ENCODE measurements around the gene DEFB128.
"Not testable (repeated sequence)": the region's sequence is repeated elsewhere in the genome, so short reads cannot be mapped to it uniquely, and the experiment has no call there.

Gene DEFB128

DNA sequence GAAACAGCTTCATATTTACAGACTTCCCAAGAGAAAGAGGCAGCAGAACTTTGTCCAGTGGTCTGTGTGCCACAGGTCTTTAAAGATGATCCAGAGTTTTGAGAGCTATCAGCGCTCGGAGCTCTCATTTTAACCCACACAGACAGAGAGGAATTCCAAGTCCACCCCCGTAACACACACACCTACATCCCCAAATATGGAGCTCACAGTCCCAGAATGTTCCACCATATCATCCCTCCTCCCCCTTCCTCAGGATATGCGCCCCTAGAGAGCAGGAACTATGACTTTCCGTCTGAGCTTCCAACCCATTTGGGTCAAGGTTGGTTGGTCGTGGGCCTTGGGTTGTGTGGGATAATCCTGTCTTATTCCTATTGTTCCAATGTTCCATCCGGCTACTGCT, at the start of gene DEFB128:
Gene DEFB128, minus strand, starts transcription at position 101 of the 400 bp plus-strand sequence. Its CDS starts 88 bp downstream, at position 13.
- DNase-seq (ENCODE audit: low read depth) = no peak

DNA sequence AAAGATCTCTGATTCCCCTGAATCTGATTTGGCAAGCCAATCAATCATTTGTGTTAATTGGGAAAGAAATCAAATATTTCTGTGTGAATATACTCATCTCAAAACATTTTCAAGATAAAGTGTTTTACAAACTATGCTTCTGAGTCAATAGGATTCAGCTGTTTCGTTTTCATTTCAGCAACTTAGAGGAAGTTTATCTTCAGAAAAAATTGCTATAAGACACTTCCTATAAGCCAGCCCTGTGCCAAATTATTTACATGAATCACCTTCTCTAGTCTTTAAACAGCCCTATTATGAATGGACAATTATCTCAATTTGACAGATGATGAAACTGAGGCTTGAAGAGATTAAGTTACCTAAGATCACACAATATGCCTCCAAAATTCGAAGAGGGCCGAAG, 48.4 kb upstream of the DEFB128 start:
- no peak for DNase-seq (ENCODE audit: low read depth)

DNA sequence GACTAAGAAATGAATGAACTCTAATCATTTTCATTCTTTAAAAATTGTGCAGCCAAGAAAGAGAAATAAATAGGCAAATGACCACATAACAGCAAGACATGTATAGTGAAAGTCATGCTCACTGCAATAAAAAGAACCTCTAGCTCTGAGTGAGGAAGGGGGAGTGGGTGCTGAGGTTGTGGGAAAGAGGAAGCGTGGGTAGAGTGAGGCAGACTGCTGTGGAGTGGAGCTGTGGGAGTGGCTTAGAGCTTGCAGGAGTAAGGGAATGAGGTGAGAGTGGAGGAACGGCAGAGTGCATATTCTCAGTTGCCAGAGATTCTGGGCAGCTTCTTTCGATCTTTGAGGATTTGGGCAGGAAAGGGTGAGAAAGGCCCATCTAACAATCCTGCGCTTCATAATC, 48.0 kb upstream of the DEFB128 start:
- DNase-seq (ENCODE audit: low read depth) = no peak

DNA sequence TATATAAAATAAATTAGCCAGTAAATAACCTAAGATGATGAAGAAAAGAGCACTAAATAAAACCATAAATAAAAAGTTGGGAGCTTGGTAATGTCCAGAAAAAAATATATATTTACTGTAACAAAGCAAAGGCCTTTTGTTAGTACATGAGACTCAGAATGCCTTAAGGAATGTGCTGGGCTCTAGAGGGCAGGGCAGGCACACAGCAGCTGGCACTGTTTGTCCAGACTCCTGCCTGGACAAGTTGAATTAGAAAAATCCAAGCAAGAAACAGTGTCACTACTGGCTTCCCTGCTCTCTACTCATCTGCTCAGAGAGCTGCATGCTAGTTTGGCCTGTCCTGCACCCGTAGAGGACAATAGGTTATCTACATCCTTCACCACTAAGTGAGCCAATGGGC, 46.4 kb upstream of the DEFB128 start:
- DNase-seq (ENCODE audit: low read depth) = no peak

DNA sequence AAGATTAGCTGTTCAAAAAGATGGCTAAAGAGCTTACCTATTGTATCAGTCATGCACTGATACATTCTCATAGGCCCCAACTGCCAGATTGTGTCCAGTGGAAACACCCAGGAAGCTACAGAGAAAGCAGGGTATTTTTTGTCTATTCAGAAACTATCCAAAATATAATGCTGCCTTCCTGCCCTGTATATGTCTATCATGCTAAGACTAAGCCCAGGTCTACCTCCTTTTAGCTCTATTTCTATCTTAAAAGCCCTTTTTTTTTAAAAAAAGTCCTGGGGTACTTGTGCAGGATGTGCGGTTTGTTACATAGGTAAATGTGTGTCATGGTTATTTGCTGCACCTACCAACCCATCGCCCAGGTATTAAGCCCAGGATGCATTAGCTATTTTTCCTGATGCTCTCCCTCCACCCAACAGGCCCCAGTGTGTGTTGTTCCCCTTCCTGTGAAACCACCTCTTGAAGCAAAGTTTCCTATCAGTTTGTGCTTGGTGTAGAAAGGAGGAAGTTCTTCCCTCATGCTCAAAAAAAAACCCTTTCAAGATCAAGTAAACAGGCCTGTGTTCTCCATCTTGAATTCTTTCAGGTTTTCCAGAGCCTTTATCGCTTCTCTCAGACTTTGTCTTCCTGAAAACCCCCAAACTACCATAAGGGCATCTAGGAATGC, 38.1 kb upstream of the DEFB128 start:
- DNase-seq (ENCODE audit: low read depth) = no peak

DNA sequence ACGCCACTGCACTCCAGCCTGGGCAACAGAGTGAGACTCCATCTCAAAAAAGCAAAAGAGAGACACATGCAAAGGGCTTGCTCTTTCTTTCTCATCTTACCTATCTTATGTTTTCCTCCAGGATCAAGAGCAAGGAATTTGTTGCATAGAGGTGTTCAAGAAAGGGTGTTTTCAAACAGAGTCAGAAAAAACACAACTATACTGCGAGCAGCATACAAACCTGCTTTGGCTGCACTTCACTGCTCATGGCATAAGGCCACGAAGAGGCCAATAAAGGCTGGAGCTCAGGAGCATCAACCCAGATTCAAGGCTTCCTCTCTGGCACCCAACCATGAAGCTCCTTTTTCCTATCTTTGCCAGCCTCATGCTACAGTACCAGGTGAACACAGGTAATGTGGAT, 37.4 kb upstream of the DEFB128 start, which contains the start of gene DEFB129:
Gene DEFB129, plus strand, starts transcription at position 301 of the 400 bp plus-strand sequence. Its CDS starts 31 bp downstream, at position 332.
- no peak for DNase-seq (ENCODE audit: low read depth)

DNA sequence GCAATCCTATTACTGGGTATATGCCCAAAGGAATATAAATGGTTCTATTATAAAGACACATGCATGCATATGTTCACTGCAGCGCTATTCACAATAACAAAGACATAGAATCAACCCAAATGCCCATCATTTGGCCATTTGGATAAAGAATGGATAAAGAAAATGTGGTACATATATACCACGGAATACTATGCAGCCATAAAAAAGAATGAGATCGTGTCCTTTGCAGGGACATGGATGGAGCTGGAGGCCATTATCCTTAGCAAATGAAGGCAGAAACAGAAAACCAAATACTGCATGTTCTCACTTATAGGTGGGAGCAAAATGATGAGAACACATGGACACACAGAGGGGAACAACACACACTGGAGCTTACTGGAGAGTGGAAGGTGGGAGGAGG, 36.4 kb upstream of the DEFB128 start:
- not testable (repeated sequence) for DNase-seq (ENCODE audit: low read depth)

DNA sequence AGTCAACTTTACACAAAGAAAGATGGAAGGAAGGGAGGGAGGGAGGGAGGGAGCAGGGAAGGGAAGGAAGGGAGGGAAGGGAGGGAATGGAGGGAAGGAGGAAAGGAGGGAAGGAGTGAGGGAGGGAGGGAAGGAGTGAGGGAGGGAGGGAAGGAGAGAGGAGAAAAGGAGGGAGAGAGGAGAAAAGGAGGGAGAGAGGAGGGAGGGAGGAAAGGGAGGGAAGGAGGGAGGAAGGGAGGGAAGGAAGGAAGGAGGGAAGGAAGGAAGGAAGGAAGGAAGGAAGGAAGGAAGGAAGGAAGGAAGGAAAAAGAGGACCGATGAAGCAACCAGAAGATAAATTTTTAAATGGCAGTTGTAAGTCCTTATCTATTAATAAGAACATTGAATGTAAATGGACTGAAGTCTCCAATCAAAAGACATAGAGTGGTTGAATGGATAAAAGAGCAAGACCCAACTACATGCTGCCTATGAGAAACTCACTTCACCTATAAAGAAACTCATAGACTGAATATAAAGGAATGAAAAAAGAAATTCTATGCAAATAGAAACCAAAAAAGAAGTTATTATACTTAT, 31.8 kb upstream of the DEFB128 start:
- DNase-seq (ENCODE audit: low read depth) = no peak

DNA sequence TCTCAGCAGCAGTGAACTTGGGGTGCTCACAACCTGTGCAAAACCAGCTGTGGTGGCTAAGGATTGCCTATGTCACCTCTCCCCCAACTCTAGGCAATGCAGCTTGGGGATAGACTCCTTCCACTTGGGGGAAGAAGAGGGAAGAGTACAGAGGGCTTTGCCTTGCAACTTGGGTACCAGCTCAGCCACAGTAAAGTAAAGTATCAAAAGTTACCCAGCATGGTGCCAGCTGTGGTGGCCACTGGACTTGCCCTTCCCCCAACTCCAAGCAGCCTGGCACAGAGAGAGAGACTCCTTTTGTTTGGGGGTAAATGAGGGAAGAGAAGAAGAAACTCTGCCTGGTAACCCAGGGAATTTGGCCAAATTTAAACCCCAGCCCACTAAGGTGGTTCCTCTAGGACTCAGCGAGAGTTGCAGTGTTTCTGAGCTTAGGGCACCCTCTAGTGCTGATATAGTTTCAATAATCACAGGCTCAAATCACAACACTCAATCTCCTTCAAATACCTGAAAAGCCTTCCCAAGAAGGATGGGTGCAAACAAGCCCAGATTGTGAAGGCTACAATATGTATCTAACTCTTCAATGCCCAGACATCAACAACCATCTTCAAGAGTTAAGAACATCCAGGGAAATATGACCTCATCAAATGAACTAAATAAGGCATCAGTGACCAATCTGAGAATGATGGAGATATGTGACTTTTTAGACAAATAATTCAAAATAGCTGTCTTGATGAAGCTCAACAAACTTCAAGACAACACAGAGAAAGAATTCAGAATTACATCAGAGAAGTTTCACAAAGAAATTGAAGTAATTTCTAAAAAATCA, 30.0 kb upstream of the DEFB128 start:
- no peak for DNase-seq (ENCODE audit: low read depth)

DNA sequence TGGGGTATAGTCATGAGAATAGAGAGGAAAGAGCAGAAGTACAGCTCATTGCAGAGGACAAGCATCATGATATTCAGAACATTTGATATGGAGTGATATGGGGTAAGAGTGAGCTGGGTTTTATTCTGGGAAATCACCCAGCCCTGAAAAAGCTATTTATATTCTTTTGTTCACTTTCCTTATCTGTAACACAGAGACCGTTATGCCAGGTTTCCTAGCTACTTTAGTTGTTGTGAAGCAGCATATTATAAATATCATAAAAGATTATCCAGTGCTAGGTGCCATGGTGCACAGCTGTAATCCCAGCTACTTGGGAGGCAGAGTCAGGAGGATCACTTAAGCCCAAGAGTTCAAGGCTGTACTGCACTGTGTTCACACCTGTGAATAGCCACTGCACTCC, 27.8 kb upstream of the DEFB128 start:
- no peak for DNase-seq (ENCODE audit: low read depth)

DNA sequence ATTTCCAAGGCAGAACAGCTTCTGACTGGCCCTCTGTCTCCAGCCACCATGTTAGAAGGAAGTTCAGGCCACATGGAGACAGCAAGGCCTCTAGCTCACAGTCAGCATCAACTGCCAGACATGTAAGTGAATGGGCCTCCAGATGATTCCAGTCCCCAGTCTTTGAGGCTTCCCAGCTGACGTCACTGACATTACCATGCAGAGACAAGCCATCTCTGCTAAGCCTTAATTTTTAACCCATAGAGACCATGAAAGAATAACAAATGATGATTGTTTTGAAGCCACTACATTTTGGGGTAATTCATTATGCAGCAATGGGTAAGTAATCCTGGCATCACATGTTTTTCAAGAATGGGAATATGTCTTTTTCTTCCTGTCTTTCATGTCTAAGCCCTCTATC, 26.3 kb upstream of the DEFB128 start:
- no peak for DNase-seq (ENCODE audit: low read depth)

DNA sequence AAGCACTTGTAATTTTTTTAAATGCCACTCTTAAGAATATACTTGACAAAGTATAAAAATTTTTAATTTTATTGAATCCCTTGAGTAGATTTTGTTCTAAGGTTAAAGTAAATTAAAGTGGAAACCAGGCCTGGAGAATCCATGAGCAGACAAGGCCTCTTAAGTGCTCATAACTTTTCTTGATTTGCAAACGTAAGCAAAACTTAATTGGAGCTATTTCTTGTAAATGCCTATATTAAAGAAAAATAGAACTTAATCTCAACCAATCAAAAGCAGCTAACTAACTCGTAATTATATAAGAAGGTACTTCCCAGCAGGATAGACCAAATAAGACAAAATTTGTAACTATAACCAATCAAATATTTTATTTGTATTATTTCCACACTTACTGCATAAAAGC, 24.9 kb upstream of the DEFB128 start:
- DNase-seq (ENCODE audit: low read depth) = no peak

DNA sequence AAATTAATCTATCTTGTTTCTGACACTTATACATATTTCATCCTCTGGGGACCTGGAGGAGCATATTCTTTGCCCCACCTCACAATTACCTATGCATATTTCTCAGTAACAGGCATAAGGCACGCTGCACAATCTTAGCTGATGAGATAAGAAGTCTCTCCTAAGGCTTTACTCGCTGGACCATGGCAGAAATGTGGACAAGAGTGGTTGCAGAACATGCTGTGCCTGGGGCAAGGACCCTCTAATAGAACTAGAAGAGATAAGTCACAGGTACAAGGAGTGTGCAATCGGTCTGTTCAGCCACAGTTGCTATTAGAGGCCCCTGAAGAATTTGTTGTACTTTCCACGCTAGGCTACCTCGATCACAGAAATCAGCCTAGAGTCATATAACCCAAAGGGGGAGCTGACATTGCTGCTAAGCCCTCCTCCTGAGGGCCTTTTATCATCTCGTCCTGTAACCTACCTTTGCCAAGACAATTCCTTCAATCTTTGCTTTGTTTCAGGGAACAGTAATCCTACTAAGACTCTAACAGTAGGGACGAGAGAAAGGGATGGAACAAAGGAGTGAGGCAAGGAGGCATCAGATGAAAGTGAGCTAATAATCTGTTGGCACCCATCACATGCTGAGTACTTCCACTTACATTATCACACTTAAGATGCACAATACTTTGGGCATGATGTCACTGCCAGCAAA, 21.4 kb upstream of the DEFB128 start:
- no peak for DNase-seq (ENCODE audit: low read depth)

DNA sequence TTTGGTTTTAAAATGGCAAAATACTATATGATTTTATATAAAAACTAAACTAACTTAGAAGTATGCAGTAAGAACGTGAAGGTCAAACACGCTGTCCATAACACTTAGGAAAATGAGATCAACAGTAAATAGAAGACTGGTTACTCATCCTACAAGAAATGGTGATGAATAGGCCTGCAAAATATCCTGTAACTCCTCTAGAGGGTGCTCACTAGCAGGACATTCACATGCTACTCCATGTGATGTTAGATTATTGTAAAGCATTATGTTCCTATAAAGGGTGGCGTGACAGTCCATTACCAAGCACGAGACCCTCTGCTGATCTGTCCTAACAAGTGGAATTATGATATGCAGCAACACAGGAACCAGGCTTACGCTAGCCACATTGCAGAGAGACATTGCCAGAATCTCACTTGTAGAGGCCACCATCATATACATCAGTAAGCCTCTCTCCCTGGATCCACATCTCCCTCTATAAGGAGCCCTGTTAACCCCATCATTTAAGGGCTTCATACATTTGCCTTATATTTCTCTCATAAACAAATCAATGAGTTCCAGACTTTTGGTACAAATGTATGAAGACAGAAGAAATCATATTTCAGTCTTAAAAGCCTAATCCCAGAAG, 19.5 kb upstream of the DEFB128 start:
- DNase-seq (ENCODE audit: low read depth) = no peak

DNA sequence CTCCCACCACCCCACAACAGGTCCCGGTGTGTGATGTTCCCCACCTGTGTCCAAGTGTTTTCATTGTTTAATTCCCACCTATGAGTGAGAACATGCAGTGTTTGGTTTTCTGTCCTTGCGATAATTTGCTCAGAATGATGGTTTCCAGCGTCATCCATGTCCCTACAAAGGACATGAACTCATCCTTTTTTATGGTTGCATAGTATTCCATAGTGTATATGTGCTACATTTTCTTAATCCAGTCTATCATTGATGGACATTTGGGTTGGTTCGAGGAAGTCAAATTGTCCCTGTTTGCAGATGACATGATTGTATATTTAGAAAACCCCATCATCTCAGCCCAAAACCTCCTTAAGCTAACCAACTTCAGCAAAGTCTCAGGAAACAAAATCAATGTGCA, 14.1 kb upstream of the DEFB128 start:
- not testable (repeated sequence) for DNase-seq (ENCODE audit: low read depth)

DNA sequence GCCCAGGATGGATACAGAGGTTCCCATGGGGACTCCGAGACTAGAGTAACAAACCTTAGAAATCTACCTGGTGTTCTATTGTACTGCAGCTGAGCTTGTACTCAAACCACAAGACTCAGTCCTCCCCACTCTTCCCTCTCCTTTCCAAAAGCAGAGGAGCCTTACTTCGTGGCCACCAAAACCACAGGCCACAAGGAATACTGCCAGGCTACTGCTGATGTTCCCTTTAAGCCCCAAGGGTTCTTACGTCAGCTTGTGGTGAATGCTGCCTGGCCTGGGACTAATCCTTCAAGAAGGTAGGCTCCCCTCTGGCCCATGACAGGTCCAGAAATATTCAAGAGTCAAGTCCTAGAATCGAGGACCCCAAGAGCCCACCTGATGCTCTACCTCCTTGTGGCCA, 10.5 kb upstream of the DEFB128 start:
- DNase-seq (ENCODE audit: low read depth) = no peak

DNA sequence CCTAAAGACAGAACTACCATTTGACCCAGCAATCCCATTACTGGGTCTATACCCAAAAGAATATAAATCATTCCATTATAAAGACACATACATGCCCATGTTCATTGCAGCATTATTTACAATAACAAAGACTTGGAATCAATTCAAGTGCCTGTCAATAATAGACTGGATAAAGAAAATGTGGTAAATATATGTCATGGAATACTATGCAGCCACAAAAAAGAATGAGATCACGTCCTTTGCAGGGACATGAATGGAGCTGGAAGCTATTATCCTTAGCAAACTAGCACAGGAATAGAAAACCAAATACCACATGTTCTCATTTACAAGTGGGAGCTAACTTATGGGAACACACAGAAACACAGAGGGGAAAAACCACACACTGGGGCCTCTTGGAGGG, 8.7 kb upstream of the DEFB128 start:
- DNase-seq (ENCODE audit: low read depth) = no peak

DNA sequence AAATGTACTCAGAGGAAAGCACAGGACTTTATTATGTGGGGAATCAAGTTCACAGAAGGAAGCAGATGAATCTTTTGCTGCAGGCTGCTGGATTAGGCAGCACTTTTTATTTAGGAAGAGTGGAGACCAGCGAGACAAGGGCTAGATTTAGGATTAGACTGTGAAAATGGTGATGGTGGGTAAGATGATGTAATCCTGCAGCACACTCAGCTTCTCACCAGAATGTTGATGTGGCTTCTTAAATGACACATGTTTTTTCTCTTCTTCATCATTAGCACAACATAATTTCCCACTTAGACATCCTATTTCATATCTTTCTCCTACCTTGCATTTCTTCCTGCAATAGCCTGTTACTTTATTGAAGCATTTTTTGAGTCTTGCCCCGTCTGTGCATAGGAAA, 1.8 kb downstream of the DEFB128 start:
- DNase-seq (ENCODE audit: low read depth) = no peak

DNA sequence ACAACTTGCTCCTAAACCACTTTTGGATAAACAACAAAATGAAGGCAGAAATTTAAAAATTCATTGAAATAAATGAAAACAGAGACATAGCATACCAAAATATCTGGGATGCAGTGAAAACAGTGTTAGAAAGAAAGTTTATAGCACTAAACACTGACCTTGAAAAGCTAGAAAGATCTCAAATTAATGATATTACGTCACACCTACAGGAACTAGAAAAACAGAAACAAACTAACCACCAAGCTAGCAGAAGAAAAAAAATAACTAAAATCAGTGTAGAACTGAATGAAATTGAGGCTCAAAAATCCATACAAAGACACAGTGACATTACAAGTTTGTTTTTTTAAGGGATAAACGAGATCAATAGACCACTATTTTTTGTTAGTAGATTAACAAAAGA, 5.2 kb downstream of the DEFB128 start:
- no peak for DNase-seq (ENCODE audit: low read depth)

DNA sequence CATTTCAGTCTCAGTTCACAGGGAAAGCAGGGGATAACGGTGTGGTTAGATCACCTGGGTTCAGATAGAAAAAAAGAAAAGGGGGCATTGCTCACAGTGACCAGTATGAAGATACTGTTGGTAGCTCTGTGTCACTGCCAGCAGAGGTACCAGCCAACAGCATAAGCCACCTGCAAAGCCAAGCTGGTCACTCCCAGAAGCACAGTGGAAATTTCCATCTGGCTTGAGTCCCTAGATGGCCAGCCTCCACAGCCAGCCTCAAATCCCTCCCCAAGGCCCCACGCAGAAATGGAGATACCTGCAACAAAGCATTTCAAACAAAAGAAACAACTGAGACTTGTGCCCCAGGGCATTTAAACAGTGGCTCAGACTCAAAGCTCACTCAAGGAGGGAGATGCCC, 20.6 kb downstream of the DEFB128 start:
- DNase-seq (ENCODE audit: low read depth) = no peak

DNA sequence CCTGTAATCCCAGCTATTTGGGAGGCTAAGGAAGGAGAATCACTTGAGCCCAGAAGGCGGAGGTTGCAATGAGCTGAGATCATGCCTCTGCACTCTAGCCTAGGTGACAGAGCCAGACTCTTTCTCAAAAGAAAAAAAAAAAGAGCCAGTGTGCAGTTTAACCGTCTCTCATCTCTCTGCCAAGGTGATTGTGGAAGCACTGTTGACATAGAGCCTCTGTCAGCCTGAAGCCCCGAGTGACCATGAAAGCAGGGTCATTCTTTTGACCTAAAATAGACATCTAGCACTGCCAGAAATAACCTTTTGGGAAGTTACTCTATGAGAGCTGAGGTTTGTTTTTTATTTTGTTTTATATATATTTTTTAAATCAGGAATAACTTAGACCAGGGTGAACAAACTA, 24.9 kb downstream of the DEFB128 start:
- no peak for DNase-seq (ENCODE audit: low read depth)

DNA sequence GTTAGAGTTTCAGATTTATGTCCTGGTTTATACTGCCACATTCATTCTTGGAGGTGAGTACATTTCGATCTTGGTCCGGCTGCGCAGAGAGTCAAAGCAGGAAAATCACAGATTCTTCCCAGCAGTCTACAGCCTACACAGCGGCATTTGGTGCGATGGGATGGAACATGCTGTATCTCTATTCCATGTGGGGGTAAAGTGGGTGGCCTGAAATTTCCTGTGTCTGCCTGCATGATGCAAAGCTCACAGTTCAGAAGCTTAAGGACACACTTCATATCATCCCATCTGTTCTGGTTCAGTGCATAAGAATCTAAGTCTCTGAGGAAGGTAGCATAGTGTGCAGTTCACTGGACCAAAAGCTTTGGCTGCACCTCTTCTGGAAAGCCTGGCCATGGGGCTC, 32.4 kb downstream of the DEFB128 start, which contains the start of gene DEFB127:
Gene DEFB127, plus strand, starts transcription at position 301 of the 400 bp plus-strand sequence. Its CDS starts 91 bp downstream, at position 392.
- no peak for DNase-seq (ENCODE audit: low read depth)

Data from stimulated activated CD8-positive, alpha-beta memory T cell treated with anti-CD3 and anti-CD28 coated beads, Interleukin-4, amount 100 ng/mL, for 24 hours (primary cell).